GM19467 (cell line): Measurements from ENCODE around the gene ANKS1B.

ENCODE experiments used
- ATAC-seq: cut with Tn5 transposase; IDR thresholded peaks from one replicate; pipeline ENCODE4 v1.9.1; 2021; ENCODE audit warnings: mild to moderate bottlenecking, moderate library complexity; ENCODE audit not compliant: unreplicated experiment

The ANKS1B gene

DNA sequence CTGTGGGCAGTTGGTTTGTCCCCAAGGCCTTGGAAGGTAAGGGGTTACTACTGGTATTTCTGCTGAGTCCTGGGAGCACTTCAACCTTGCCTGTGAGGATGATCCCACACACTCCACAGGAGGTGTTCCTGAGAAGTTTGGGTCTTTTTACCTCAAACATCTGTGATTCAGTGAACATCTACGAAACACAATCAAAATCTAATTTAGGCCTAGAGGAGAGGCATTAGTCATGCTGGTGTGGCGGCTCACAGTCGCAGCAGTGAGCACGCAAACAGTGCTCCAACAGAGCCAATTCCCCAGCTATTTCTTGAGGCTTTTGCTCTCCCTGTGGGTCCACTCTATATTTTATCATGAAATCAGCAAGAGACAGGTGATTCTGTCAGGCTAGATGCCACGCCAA lies 1232.0 kb downstream of the ANKS1B start:
- no peak for ATAC-seq

DNA sequence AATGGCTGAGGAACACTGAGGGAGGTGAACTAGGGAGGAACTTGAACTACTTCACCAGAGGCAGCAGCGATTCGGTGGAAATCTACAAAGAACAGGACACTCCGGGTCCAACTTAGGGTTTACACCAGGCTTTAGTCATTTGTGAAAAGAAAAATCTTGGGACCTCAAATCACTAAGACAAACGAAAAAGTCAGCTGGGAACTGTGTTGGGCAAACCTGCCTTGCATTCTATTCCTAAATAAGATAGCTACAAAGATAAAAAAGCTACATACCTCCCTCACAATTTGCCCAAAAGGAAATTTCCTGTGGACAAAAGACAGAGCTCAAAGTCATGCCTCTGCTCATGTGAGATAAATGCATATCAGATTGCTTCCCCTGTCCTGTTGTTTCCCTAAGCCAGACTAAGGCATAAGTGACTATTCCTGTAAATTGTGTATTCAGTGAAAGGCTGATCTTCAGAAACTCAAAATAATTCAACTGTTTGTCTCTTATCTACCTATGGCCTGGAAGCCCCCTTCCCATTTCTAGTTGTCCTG lies 1233.1 kb downstream of the ANKS1B start:
- ATAC-seq: no peak

DNA sequence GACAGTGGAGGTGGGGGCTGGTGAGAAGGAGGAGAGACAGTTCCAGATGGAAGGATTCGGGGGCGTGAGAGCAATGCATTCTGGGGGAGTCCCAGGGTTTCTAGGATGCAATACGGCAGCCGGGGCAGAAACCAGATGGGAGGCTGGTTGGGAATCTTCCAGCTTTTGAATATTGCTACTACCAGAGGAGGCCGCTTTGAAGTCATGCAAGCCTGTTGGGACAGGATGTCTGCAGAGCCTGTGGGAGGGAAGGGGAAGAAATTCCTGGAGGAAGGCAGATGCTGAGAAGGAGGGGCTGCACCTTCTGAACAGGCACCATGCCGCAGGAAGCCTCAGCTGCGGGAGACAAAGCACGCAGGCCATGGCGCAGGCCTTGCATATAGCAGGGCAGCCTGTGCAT lies 1234.2 kb downstream of the ANKS1B start:
- no peak for ATAC-seq

DNA sequence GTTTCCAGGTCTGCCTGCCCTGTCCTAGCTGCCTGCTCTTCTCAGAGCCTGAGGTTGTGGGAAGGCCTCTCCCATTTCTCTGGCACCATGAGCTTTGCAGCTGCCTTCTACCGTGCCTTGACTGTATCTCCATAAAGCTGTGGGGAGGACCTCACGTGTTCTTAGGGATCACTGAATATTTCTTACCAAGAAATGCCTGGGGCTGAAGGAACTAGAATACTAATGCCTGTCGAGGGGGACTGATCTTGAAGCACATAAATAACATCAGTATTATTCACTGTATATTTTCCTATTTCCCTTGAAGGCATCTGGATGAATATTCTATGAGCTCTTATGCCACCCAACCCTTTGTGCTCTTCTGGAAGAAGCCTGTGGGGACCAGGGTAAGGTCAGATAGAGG lies 1236.3 kb downstream of the ANKS1B start:
- ATAC-seq: no peak

DNA sequence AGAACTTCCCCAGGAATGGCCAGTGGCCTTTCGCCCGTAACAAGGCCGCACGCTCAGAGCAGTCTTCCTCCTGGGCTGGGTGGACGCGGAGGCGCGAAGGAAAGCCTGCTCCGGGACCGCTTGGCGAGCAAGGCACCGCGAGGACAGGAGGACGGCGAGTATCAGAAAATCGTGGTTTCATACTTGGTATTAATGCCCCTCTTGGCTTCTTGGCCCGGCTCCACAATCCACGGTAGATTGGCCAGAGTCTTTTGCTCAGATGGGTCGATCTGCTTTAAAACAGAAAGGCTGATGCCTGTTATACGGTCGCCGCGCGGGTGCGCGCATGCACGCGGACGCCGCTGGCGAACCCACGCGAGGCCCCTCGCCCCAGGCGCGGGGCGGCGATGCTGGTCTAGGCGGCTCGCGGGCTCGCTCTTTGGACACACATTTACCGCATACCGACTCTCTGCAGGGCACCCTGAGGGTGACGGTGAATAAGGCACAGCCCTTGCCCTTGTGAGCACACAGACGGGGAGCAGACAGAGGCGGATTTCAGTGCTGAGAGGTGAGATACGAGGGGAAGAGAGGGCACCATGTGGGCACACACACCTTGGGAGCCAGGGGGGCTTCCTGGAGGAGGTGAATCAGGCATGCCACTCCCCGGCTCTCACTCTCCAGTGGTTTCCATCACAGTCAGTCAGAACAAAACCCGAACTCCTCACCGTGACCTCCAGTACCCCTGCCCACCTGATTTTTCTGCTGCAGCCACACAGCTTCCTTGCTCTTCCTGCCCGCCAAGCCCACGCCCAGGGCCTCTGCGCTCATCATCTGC lies 1239.0 kb downstream of the ANKS1B start:
- peak; percentile 39 for ATAC-seq

DNA sequence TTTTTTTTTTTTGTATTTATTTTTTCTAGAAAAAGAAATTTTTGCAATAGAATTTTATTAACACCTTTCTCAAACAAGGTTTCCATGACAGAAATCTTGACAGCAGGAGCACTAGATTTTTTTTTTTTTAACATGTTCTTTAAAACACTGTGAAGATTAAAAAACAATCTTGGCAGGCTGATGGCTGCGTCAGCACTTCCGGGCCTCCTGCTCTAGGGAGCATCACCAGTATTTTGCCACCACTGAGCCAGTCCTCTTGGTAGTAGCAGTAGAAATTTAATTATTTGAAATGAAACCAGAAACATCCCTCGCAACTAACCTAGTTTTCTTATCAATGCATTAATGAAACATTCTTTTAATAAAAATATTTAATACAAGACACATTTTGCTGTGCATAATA lies 1240.1 kb downstream of the ANKS1B start:
- no peak for ATAC-seq

DNA sequence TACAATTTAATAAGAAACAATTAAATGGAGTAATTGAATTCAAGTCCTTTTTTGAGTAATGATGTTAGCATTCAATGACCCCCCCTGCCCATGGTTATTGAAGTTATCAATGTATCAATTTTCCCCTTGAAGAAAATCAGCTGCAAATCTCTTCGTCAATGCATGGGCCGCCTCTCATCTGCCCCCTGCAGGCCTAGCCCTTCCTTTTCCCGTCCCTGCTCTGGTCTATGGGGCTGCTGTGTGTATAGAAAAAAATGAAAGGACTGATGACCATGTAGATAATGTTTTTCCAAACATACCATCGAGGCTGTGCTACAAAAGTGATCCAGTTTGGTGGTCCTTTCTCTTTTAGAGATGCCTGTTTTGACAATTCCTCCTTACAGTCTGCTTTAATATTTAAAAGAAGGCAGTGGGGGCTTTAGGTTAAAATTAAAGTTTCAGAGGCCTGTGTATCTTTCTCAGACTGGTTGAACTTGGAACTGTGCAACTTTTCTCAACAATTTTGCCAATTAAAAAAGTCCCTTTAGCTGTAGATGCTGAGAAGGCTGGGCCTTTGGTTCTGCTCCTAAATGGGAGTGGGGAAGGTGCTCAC lies 1241.3 kb downstream of the ANKS1B start:
- ATAC-seq: peak; percentile 51

DNA sequence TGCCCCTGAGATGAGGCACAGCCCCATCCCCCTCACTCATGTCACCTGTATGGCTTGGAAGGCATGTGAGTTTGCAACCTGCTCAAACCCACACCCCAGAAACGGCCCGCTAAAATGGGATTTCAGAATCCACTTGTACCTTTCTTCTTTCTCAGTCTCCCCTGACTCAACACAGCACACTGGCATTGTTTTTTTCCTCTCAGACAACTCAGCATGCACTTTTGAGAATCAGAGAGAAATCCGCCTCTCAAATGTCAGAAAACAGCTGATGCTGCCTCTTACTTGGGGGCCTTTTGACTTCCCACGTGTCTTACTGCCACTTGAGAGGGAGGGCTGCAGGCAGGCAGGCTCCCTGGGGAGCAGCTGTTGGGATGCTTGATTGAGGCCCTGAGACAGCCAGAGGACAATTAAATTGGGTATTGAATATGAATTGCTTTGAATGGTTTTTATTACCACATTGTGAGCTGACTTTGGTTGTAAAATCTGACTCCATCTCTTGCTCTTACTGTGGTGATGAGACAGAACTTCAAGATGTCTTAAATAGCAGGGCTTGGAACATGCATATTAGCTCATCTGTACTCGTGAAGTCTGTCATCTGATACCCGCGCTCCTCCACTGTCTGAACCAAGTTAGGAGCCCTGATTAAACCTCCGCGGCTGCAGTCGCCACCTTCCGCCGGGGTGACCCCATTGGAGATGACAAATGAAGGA lies 1243.0 kb downstream of the ANKS1B start:
- ATAC-seq: no peak

DNA sequence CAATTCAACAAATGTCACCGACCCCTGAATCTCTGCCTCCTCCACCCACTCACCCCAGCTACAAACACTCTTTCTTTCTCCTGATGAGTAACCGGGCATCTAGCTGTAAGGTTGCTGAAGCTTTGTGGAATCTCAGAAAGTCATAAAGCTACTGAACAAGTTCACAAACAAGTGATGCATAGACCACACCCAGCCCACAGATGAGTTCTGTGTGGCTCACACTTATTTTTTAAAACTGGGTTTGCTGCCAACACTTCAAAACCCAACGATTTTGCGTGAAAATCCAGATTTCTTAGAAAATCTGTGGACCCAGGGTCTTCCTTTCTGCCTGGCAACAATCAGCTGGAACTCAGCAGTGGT lies 1243.6 kb downstream of the ANKS1B start:
- no peak for ATAC-seq

DNA sequence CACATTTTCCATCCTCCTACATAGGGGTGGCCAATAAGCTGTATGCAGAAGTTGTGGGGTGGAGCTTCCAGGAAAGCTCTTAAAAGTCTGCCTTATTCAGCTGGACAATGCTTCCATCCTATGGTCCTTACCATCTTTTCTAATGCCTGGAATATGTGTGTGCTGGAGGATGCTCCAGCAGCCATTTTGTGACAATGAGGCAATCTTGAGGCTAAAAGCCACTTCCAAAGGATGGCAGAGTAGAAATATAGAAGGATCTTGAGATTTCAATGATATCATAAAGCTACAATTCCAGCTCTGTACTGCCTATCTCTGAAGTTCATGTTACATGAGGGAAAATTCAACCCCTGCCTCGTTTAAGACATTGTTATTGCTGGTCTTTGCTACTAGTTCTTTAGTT lies 1244.0 kb downstream of the ANKS1B start:
- no peak for ATAC-seq

DNA sequence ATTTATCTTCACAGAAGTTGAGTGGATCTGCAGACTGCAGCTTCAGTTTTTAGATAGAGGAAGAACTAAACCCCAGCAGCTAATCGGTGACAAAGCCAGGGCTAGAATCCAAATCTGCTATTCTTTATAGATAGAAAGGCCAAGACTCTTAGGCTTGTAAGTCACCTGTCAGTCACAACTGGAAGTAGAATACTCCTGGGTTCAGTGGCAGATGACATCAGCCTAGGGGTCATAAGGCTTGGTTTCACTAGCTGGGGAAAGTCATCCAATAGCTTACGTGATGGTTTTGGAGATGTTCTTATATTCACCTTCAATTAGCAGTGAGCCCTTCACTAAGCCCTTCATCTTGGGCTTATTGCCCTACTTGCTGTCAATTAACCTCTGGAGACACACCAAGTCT lies 1246.2 kb downstream of the ANKS1B start:
- ATAC-seq: no peak

DNA sequence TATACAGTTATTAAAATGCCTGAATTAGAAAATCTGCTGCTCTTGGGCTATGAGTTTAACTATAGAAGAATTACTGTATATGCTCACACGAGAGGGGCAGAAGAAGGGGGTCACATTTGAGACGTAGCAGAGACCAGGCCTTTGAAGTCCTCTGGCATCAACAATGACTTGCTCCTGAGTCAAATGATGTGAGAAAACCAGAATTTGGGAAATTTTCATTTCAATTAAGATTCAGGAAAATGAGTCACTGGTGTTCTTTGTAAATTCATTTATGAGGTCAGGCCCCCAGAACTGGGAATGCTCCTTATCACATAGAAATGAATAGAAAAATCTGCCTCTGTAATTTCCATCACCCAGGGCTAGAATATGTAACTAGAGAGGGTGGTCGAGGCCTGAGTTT lies 1246.7 kb downstream of the ANKS1B start:
- ATAC-seq: no peak

DNA sequence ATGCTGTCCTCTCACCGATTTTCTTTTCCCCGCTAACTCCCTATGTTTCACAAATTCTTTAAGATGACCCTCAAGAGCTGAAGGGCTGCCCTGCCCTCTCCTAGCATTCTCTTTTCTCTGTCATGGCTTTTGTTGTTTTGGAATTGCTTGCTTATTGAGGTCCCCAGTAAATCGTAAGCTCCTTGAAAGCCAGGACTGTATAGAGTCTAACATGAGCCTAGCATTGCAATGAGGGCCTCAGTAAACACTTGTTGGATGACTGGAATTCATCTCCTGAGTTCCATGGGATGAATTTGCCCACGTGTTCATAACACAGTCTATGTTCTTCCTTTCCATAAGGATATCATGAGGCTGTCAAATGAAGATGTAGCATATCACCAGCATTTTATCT lies 1247.4 kb downstream of the ANKS1B start:
- ATAC-seq: no peak

DNA sequence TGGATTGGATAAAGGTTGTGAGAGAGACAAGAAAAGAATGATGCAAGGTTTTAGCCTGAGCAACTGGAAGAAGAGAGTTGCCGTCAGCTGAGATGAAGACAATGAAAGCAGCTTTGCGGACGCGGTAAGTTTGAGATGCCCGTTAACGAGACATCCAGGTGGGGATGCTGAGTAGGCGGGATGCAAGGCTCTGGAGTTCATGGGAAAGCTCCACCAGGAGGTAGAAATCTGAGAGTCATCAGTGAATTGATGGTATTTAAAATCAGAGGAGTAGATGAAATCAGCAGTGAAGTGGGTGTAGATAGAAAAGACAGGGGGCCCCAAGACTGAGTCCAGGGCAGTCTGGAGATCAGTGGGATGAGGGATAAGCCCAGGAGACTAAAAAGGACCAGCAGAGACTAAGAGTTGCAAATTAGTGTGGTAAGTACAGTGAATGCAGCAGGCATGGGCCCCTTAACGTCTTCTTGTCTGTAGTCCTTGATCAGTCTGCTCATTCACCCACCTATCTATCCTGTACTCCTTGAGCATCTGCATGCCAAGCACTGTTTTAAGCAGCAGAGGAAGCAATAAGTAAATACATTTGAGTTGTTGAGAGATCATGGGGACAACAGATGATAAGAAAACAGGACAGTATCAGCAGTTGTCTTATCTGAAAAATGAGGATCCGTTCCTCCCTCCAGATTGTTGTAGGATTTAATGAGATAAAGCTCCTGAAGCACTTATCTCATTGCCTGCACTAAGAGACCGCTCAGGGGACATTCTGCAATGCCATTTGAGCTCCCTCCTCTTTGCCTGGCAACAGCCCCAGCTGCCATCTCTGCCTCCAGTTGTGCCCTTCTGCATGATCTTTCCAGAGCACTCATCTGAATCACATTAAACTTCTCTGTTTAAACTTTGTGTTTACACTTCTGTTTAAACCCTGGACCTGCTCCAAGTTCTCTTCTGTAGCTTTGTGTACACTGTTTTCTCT lies 1248.1 kb downstream of the ANKS1B start:
- ATAC-seq: no peak

DNA sequence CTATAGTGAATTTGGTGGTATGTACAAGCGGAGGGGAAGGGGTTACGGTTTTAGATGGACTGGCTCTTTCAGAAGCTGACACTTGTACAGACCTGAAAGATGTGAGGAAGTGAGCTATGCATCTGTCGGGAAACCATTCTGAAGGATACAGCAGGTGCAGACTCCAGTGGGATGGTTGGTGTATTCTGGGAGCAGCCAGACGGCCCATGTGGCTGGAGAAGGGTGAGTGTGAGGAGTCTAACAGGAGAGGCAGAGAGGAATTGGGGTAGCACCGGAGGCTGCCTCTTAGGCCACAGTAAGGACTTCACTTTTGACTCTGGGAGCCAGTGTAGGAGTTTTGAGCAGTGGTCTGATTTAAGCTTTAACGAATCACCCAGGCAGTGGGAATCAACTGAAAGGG lies 1248.9 kb downstream of the ANKS1B start:
- ATAC-seq: no peak

DNA sequence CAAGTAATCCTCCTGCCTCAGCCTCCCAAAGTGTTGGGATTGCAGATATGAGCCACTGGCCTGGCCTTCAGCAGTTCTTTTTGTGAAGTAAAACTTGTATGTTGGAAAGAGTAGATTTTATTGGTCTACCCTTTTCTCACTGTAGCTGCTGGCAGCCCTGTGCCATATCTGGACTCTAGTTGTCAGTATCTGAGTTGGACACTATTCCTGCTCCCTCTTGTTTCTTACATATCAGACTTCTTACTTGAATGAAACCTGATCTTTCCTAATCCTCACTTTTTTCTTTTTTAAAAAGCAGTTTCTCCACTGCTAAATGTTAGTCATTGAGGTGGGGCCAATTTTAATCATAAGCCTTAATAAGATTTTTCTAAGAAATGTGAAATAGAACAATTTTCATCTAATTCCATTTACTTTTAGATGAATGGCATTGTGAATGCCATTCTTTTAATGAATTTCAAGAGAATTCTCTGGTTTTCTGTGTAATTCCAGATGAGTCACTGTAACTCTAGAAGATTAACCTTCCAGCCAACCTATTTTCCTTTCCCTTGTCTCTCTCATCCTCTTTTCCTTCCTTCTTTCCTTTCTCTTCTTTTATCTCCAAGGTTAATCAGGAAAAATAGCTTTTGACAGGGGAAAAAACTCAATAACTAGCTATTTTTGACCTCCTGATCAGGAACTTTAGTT lies 1250.9 kb downstream of the ANKS1B start:
- ATAC-seq: no peak

DNA sequence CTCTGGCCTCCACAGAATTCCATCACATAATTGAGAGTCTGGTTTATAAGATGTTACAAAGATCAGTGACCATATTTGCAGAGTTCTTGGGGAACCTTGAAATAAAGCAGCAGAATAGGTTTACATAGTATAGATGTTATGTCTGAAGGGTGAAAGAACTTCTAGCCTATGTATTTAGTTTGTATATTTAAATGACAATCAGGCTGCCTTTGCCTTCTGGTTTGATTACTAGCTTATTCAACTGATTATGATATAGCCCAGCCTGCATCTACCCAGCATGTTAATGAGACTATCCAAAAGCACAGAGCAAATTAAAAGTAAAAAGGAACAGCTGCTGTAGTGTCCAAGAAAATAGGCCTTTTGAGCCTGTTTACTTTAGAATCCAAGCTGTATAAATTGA lies 1254.3 kb downstream of the ANKS1B start:
- no peak for ATAC-seq

DNA sequence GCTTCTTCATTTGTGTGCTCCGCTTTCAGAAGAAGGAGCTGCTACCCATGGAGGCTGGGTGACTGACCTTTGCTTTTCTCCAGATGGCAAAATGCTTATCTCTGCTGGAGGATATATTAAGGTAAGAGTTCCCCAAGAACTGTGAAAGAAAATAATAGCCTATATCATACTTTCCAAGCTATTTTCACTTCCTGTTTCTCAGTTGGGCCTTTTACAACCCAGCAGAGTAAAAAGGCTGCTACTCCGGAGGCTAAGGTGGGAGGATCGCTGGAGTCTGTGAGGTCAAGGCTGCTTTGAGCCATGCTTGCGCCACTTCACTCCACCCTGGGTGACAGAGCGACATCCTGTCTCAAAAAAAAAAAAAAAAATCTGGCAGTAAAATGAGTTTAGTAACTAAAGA lies 1257.5 kb downstream of the ANKS1B start:
- ATAC-seq: no peak

DNA sequence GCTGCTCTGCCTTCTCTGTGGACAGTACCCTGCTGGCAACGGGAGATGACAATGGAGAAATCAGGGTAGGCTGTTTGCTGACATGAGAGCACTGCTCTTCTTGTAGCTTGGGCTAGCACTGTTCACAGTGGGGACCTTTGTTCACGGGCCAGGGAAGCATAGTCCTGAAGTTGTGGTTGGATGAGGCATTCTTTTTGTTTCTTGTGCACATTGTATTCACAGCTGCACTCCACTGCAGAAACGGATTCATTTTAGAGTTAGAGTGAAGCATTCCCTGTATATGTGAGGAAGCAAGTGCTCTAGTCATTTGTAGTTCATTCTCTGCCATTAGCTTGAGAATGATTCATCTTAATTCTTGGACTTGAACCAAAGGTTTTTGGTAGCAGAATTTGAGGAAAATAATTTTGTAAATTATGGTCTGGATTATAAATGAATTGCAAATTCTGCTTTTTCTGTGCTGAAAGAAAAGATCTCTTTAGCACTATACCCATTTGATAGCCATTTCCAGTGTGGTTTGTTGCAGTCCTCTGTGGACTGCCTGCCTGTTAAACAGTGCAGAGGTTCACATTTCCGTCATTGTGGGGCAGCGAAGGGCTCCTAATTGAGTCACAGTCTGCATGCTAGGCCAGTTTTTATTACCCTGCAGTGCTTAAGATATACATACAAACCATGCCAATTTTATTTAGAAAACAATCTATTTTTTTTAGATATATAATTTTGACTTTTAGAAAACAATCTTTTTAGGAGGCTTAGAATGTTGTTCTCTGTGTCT lies 1259.1 kb downstream of the ANKS1B start:
- ATAC-seq: no peak
